Stomach (tissue), 4 donors: ENCODE measurements around the gene KIF3B.

Source experiments
- EP300 ChIP-seq: sonication (generic); formaldehyde crosslinking; IDR thresholded peaks from one replicate; pipeline ENCODE4 v1.6.1; 2017; ENCODE audit warnings: antibody characterized with exemption
- POLR2A ChIP-seq, 4 donors: fragments of 450-650 bp; IDR thresholded peaks; one replicate each; pipeline ENCODE4 v1.6.1; 2016; ENCODE audit warnings: antibody characterized with exemption in 4 of 4, control low read depth in 2 of 4, mild to moderate bottlenecking in 1 of 4, moderate library complexity in 1 of 4
- POLR2AphosphoS5 ChIP-seq, 3 donors: sonication (generic); formaldehyde crosslinking; IDR thresholded peaks; one replicate each; pipeline ENCODE4 v1.6.1; 2016; ENCODE audit warnings: antibody characterized with exemption in 3 of 3
- TF ChIP-seq, protein P1 (sequence below), 7 experiments: fragments of 450-650 bp in 4 of 7; fragments of 200-600 bp in 3 of 7; sonication (generic) in 3 of 7; IDR thresholded peaks; one replicate each; pipeline ENCODE4 v1.5.1; 2016 to 2019; ENCODE audit warnings: antibody characterized with exemption in 7 of 7, control low read depth in 2 of 7, mild to moderate bottlenecking in 1 of 7

DNA sequence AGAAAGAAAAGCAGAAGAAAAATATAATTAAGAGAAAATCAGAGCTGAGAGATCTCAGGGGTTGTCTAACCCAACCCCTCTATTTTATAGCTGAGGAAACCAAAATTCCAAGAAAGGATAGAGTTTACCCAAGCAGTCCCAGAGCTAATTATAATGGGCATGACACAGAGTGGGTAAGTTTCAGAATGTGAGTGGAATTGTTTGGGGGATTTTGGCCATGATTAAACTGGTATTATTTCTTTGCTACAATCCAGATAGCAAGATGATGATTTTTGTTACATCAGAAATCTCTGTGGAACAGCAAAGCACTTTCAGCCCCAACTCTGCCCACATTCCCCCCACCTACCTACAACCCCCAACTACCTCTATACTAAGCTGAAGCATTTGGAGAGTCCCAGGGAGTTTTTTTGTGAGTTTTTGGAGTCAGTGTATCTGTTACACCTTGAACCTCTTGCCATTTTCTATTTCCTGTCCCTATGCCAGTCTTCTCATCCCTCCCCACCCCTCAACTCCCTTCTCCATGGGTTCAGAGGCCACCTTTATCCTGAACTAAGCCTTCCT is 45.0 kb upstream of the KIF3B start:
- TF ChIP-seq POLR2A (IDR thresholded peaks at IDR 0.05) = no peak
- TF ChIP-seq POLR2AphosphoS5 (IDR thresholded peaks at IDR 0.05) = no peak
- TF ChIP-seq, protein P1, sequence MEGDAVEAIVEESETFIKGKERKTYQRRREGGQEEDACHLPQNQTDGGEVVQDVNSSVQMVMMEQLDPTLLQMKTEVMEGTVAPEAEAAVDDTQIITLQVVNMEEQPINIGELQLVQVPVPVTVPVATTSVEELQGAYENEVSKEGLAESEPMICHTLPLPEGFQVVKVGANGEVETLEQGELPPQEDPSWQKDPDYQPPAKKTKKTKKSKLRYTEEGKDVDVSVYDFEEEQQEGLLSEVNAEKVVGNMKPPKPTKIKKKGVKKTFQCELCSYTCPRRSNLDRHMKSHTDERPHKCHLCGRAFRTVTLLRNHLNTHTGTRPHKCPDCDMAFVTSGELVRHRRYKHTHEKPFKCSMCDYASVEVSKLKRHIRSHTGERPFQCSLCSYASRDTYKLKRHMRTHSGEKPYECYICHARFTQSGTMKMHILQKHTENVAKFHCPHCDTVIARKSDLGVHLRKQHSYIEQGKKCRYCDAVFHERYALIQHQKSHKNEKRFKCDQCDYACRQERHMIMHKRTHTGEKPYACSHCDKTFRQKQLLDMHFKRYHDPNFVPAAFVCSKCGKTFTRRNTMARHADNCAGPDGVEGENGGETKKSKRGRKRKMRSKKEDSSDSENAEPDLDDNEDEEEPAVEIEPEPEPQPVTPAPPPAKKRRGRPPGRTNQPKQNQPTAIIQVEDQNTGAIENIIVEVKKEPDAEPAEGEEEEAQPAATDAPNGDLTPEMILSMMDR (IDR thresholded peaks at IDR 0.05) = no peak
- no peak for TF ChIP-seq EP300
